ENCODE measurements around the gene ADCY2.

The ADCY2 gene

GRCh38 chr5:7868773-7869473, 473.0 kb downstream of the ADCY2 start, which contains the start of the genes FASTKD3 and MTRR:
Gene FASTKD3, minus strand, starts transcription at chr5:7869031. Its CDS starts 948 bp downstream, at chr5:7868083.
Gene MTRR, plus strand, starts transcription at chr5:7869148. Its CDS starts 1,647 bp downstream, at chr5:7870795.
- H3K4me3 ChIP-seq (replicated peaks; ENCODE audit: low read depth, low read length): peak within 1 kb of the TSS; percentile 90
- TF ChIP-seq CTCF (IDR thresholded peaks at IDR 0.05; ENCODE audit: low read depth, low read length, missing control alignments): no peak
- peak; percentile 76 for DNase-seq (ENCODE audit: extremely low read depth, low read depth)

- DNase-seq (ENCODE audit: extremely low read depth, low read depth): no peak
- H3K4me3 ChIP-seq (replicated peaks; ENCODE audit: low read depth, low read length): peak overlapping the region; percentile 90
- no peak for TF ChIP-seq CTCF (IDR thresholded peaks at IDR 0.05; ENCODE audit: low read depth, low read length, missing control alignments)
Observed at GRCh38 chr5:7869474-7870136, 473.7 kb downstream of the ADCY2 start.

GRCh38 chr5:7871653-7872052, 475.7 kb downstream of the ADCY2 start:
- DNase-seq (ENCODE audit: extremely low read depth, low read depth): no peak
- no peak overlapping the region for H3K4me3 ChIP-seq (replicated peaks; ENCODE audit: low read depth, low read length)
- TF ChIP-seq CTCF (IDR thresholded peaks at IDR 0.05; ENCODE audit: low read depth, low read length, missing control alignments): no peak

- TF ChIP-seq CTCF (IDR thresholded peaks at IDR 0.05; ENCODE audit: low read depth, low read length, missing control alignments): no peak
- no peak overlapping the region for H3K4me3 ChIP-seq (replicated peaks; ENCODE audit: low read depth, low read length)
- DNase-seq (ENCODE audit: extremely low read depth, low read depth): no peak
Observed at GRCh38 chr5:7872517-7873130, 476.7 kb downstream of the ADCY2 start.

GRCh38 chr5:7873216-7873615, 477.3 kb downstream of the ADCY2 start:
- no peak for TF ChIP-seq CTCF (IDR thresholded peaks at IDR 0.05; ENCODE audit: low read depth, low read length, missing control alignments)

GRCh38 chr5:7874639-7875038, 478.7 kb downstream of the ADCY2 start:
- TF ChIP-seq CTCF (IDR thresholded peaks at IDR 0.05; ENCODE audit: low read depth, low read length, missing control alignments): no peak
- H3K4me3 ChIP-seq (replicated peaks; ENCODE audit: low read depth, low read length): no peak overlapping the region
- no peak for DNase-seq (ENCODE audit: extremely low read depth, low read depth)

More at GRCh38 chr5:7873216-7873615, 477.3 kb downstream of the ADCY2 start:
- DNase-seq (ENCODE audit: extremely low read depth, low read depth): no peak
- no peak overlapping the region for H3K4me3 ChIP-seq (replicated peaks; ENCODE audit: low read depth, low read length)
